SK-N-SH treated with all-trans-retinoic acid at 6 μM for 48 hours (cell line): Measurements from ENCODE around the gene SMARCD1.
"Not testable (repeated sequence)": the region's sequence is repeated elsewhere in the genome, so short reads cannot be mapped to it uniquely, and the experiment has no call there.

Experiments
- ATAC-seq: fragments of 200-7000 bp; cut with Tn5 transposase; 3 replicates; pipeline ENCODE4 v1.9.1; 2020; ENCODE audit warnings: mild to moderate bottlenecking, moderate library complexity
- ARNTL ChIP-seq: fragments of 450-650 bp; formaldehyde crosslinking; IDR thresholded peaks from 2 replicates; pipeline ENCODE4 v1.5.0; 2020; ENCODE audit warnings: low read depth, mild to moderate bottlenecking, moderate library complexity, borderline replicate concordance
- BACH2 ChIP-seq: fragments of 250-450 bp; sonication (Bioruptor Pico); IDR thresholded peaks from 2 replicates; pipeline ENCODE4 v1.9.0; 2021; ENCODE audit warnings: mild to moderate bottlenecking, borderline replicate concordance
- CSDC2 ChIP-seq: fragments of 250-450 bp; sonication (Bioruptor Pico); IDR thresholded peaks from 2 replicates; pipeline ENCODE4 v1.5.0; 2020; ENCODE audit warnings: mild to moderate bottlenecking, moderate library complexity
- CSRNP3 ChIP-seq: fragments of 250-450 bp; sonication (Bioruptor Pico); IDR thresholded peaks from 2 replicates; pipeline ENCODE4 v1.5.1; 2021; ENCODE audit warnings: mild to moderate bottlenecking, moderate library complexity
- ESRRG ChIP-seq: fragments of 250-450 bp; sonication (Bioruptor Pico); IDR thresholded peaks from 2 replicates; pipeline ENCODE4 v1.6.1; 2021; ENCODE audit warnings: mild to moderate bottlenecking
- GLIS3 ChIP-seq: fragments of 250-450 bp; sonication (Bioruptor Pico); IDR thresholded peaks from 2 replicates; pipeline ENCODE4 v1.5.0; 2020; ENCODE audit warnings: mild to moderate bottlenecking, moderate library complexity
- ISL1 ChIP-seq: fragments of 250-450 bp; sonication (Bioruptor Pico); IDR thresholded peaks from 2 replicates; pipeline ENCODE4 v2.1.2; 2022; ENCODE audit warnings: mild to moderate bottlenecking, moderate library complexity
- OSR1 ChIP-seq: fragments of 250-450 bp; sonication (Bioruptor Pico); IDR thresholded peaks from 2 replicates; pipeline ENCODE4 v1.8.0; 2022; ENCODE audit warnings: moderate library complexity, mild to moderate bottlenecking, inconsistent platforms
- RARB ChIP-seq: fragments of 250-450 bp; sonication (Bioruptor Pico); IDR thresholded peaks from 2 replicates; pipeline ENCODE4 v1.8.0; 2021; ENCODE audit warnings: mild to moderate bottlenecking, moderate library complexity
- SNAI2 ChIP-seq: fragments of 250-450 bp; sonication (Bioruptor Pico); IDR thresholded peaks from 2 replicates; pipeline ENCODE4 v1.5.0; 2020; ENCODE audit warnings: mild to moderate bottlenecking, moderate library complexity
- TCF4 ChIP-seq: fragments of 250-450 bp; sonication (Bioruptor Pico); IDR thresholded peaks from 2 replicates; pipeline ENCODE4 v1.8.0; 2021; ENCODE audit warnings: mild to moderate bottlenecking, moderate library complexity, borderline replicate concordance
- TOX ChIP-seq: fragments of 250-450 bp; sonication (Bioruptor Pico); IDR thresholded peaks from 2 replicates; pipeline ENCODE4 v1.8.0; 2021; ENCODE audit warnings: mild to moderate bottlenecking, moderate library complexity, borderline replicate concordance
- ZC3H10 ChIP-seq: fragments of 250-450 bp; sonication (Bioruptor Pico); IDR thresholded peaks from 2 replicates; pipeline ENCODE4 v1.5.1; 2021; ENCODE audit warnings: mild to moderate bottlenecking, moderate library complexity
- ZFP30 ChIP-seq: fragments of 450-650 bp; formaldehyde crosslinking; IDR thresholded peaks from 2 replicates; pipeline ENCODE4 v1.5.0; 2022; ENCODE audit warnings: mild to moderate bottlenecking, moderate library complexity
- ZNF70 ChIP-seq: fragments of 450-650 bp; formaldehyde crosslinking; IDR thresholded peaks from 2 replicates; pipeline ENCODE4 v1.5.0; 2020; ENCODE audit warnings: mild to moderate bottlenecking, moderate library complexity
- TF ChIP-seq, protein P1 (sequence below): fragments of 250-450 bp; sonication (Bioruptor Pico); IDR thresholded peaks from 2 replicates; pipeline ENCODE4 v1.8.0; 2020; ENCODE audit warnings: mild to moderate bottlenecking, moderate library complexity, borderline replicate concordance
- TF ChIP-seq, protein P2 (sequence below): fragments of 250-450 bp; sonication (Bioruptor Pico); IDR thresholded peaks from 2 replicates; pipeline ENCODE4 v1.8.0; 2021; ENCODE audit warnings: low read depth, mild to moderate bottlenecking, moderate library complexity, borderline replicate concordance

Gene SMARCD1

GRCh38 chr12:50147281-50147680 is 62.1 kb downstream of the SMARCD1 start:
- no peak for ATAC-seq
- TF ChIP-seq TCF4 (CRISPR knock-in tag) (no peak), CSDC2 (CRISPR knock-in tag) (no peak), GLIS3 (CRISPR knock-in tag) (no peak), CSRNP3 (CRISPR knock-in tag) (no peak), ZNF70 (CRISPR knock-in tag) (no peak), ZC3H10 (CRISPR knock-in tag) (no peak), ESRRG (CRISPR knock-in tag) (no peak), SNAI2 (CRISPR knock-in tag) (no peak), RARB (CRISPR knock-in tag) (no peak), ARNTL (no peak), ISL1 (no peak), OSR1 (no peak), BACH2 (no peak), ZFP30 (CRISPR knock-in tag) (no peak), TOX (CRISPR knock-in tag) (no peak)
- TF ChIP-seq, protein P1, sequence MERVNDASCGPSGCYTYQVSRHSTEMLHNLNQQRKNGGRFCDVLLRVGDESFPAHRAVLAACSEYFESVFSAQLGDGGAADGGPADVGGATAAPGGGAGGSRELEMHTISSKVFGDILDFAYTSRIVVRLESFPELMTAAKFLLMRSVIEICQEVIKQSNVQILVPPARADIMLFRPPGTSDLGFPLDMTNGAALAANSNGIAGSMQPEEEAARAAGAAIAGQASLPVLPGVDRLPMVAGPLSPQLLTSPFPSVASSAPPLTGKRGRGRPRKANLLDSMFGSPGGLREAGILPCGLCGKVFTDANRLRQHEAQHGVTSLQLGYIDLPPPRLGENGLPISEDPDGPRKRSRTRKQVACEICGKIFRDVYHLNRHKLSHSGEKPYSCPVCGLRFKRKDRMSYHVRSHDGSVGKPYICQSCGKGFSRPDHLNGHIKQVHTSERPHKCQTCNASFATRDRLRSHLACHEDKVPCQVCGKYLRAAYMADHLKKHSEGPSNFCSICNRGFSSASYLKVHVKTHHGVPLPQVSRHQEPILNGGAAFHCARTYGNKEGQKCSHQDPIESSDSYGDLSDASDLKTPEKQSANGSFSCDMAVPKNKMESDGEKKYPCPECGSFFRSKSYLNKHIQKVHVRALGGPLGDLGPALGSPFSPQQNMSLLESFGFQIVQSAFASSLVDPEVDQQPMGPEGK (CRISPR knock-in tag) = no peak
- TF ChIP-seq, protein P2, sequence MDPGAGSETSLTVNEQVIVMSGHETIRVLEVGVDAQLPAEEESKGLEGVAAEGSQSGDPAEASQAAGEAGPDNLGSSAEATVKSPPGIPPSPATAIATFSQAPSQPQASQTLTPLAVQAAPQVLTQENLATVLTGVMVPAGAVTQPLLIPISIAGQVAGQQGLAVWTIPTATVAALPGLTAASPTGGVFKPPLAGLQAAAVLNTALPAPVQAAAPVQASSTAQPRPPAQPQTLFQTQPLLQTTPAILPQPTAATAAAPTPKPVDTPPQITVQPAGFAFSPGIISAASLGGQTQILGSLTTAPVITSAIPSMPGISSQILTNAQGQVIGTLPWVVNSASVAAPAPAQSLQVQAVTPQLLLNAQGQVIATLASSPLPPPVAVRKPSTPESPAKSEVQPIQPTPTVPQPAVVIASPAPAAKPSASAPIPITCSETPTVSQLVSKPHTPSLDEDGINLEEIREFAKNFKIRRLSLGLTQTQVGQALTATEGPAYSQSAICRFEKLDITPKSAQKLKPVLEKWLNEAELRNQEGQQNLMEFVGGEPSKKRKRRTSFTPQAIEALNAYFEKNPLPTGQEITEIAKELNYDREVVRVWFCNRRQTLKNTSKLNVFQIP (CRISPR knock-in tag) = no peak

DNA sequence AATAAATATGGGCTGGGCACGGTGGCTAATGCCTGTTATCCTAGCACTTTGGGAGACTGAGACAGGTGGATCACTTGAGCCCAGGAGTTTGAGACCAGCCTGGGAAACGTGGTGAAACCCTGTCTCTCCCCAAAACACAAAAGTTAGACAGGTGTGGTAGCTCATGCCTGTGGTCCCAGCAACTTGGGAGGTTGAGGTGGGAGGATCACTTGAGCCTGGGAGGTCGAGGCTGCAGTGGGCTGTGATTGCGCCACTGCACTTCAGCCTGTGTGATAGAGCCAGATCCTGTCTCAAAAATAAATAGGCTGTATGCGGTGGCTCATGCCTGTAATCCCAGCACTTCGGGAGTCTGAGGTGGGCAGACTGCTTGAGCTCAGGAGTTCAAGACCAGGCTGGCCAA is 62.9 kb downstream of the SMARCD1 start:
- ATAC-seq = not testable (repeated sequence)

GRCh38 chr12:50149311-50149710 is 64.2 kb downstream of the SMARCD1 start:
- TF ChIP-seq SNAI2 (CRISPR knock-in tag) (no peak), ZFP30 (CRISPR knock-in tag) (no peak), ZNF70 (CRISPR knock-in tag) (no peak)
- TF ChIP-seq, protein P1 (CRISPR knock-in tag) = no peak
- no peak for ATAC-seq
